HFF-Myc (cell line): ENCODE measurements around the gene EPM2A.

Experiments
- DNase-seq: peaks from one replicate; pipeline ENCODE4 v3.0.0-alpha.2; 2011; ENCODE audit warnings: low read depth; ENCODE audit errors: extremely low read depth
- H3K4me3 ChIP-seq: replicated peaks from 2 replicates; pipeline ENCODE4 v1.5.1; 2011; ENCODE audit warnings: low read depth, mild to moderate bottlenecking, control low read depth, low read length
- TF ChIP-seq, protein P1 (sequence below): IDR thresholded peaks from 2 replicates; pipeline ENCODE4 v1.5.1; 2012; ENCODE audit warnings: mild to moderate bottlenecking, low read depth, low read length, control low read depth; ENCODE audit errors: missing control alignments

The EPM2A gene

DNA sequence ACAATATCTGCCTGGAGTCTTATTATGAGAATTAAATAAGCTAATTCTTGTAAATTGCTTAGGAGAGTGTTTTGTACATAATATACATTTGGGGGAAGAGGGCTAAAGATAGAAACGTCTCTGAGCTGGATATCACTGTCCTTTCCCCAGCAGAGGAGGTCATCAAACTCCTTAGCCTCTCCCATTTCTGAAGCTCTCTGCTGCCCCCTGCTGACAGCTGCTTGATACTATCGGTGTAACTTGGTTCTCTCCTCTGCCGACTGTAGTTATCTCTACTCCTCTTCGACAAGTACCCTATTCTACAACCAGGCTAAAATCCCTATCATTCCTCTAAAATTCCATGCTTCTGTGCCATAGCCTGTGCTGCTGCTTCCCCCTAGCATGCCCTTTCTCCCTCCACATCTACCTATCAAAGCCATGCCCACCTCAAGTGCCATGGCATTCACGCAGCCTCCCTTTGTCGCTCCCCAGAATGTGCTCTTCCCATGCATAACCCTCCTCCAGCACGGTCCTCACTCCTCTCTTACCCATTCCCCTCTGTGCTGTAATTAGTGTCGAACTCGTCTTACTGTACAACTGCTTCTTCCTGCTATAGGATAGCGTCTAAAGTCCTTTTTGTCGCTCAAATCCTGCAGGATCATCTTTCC is 101.2 kb downstream of the EPM2A start:
- no peak overlapping the region for H3K4me3 ChIP-seq
- TF ChIP-seq, protein P1, sequence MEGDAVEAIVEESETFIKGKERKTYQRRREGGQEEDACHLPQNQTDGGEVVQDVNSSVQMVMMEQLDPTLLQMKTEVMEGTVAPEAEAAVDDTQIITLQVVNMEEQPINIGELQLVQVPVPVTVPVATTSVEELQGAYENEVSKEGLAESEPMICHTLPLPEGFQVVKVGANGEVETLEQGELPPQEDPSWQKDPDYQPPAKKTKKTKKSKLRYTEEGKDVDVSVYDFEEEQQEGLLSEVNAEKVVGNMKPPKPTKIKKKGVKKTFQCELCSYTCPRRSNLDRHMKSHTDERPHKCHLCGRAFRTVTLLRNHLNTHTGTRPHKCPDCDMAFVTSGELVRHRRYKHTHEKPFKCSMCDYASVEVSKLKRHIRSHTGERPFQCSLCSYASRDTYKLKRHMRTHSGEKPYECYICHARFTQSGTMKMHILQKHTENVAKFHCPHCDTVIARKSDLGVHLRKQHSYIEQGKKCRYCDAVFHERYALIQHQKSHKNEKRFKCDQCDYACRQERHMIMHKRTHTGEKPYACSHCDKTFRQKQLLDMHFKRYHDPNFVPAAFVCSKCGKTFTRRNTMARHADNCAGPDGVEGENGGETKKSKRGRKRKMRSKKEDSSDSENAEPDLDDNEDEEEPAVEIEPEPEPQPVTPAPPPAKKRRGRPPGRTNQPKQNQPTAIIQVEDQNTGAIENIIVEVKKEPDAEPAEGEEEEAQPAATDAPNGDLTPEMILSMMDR = peak; percentile 93
- DNase-seq = peak; percentile 63

DNA sequence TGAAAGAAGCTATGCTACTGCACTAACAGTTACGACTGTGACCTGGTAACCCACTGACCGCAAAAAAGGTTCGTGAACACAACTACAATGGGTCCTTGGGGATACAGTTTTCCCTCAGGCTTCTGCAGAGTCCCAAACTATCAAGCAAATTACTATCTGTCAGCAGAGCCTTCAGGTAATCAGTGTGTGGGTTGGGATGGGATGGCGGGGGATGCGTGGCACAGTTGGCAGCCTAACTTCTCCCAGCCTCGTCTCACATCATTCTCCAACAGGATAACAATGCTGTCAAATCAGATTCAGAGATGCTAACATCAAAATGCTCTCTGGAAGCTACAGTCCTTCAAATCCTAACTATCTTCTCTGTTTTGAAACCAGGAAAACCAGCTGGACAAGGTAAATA is 102.3 kb downstream of the EPM2A start:
- TF ChIP-seq, protein P1 = no peak
- DNase-seq = no peak
- no peak overlapping the region for H3K4me3 ChIP-seq

DNA sequence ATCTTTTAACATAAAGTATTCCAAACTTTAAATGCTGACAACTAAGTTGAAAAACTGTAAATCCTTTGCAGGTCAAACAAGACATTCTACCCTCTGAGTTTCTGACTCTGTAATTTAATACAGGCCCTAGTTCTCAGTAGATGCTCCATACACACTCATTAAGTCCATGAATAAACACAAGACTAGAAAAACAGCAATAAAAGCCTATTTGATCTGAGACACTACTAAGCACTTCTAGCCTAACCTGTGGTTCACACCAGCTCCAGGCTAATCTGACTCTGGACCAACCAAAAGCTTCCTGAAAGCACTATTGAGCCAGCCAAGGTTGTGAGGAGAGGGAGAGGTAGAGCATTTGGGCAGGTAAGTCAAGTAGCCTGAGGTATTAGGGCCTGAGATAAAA is 103.9 kb downstream of the EPM2A start:
- DNase-seq = no peak
- no peak overlapping the region for H3K4me3 ChIP-seq
- TF ChIP-seq, protein P1 = no peak

DNA sequence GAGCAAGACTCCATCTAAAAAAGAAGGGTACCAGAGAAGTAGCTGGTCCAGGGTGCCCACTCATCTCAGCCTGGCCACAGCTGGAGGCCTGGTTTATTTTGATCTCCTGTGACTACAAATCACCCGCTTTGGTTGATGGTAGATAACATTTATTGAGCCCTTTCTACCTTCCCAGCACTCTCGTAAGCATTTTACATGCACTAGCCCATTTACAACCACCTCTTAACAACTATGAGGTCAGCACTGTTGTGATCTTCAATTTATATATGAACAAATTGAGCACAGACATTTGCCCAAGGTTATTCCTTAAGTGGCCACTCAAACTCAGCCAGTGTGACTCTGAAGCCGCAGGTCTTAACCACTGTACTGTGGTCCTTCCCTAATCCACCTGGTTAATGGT is 104.7 kb downstream of the EPM2A start:
- no peak for DNase-seq
- TF ChIP-seq, protein P1 = no peak
- H3K4me3 ChIP-seq = no peak overlapping the region

DNA sequence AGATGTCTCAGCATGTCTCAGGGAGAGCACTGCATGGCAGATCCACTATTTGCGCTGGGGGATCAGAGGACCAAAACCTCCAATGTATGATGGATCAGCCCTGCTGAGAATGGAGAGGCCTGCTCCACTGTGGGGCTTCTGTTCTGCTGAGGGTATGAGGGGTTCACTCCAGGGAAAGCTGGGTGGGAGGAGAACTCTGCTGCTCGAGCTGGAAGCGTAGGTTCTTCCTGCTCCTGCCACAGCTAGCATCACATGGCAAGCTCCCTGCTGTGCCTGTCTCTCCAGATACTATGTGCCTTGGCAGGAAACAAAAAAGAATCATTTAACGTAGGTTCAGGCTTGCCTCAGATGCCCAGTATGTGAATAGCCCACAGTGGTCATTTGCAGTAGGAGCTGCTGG is 105.8 kb downstream of the EPM2A start:
- TF ChIP-seq, protein P1 = no peak
- H3K4me3 ChIP-seq = no peak overlapping the region
- no peak for DNase-seq

DNA sequence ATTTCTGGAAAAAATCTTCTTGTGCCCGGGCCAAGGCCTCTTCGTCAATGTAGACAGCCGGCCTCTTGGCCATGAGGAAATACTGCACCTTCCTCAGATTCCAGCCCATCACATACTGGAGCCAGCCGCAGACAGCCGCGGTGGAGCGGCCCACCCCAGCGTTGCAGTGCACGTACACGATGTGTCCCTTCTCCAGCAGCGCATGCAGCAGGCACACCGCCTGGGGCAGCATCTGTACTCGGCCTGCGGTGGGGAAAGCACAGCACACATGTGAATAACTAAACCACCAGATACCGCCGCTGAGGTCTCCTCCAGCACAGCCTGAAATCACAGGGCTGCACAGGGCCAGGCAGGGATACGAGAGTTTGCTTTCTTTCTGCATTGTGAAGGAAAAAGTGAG is 107.9 kb downstream of the EPM2A start:
- no peak overlapping the region for H3K4me3 ChIP-seq
- no peak for DNase-seq
- TF ChIP-seq, protein P1 = no peak

DNA sequence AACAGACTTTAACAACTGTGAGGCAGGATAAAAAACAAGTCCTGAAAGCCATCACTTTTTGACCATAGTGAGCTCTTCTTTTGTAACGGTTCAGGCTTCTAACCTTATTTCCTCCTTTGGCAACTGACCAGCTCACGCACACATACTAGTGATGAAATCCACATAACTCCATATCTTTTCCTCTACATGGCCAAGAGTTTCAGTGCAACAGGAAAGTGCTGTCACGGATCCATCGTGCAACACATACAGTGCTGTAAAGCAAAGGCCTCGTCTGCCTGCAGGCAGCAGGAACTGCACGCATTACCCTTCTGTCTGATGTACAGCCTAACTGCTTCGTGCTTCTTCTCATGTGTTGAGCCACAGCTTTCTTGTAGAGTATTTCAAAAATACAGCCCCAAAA is 108.5 kb downstream of the EPM2A start:
- TF ChIP-seq, protein P1 = no peak
- DNase-seq = peak; percentile 1
- no peak overlapping the region for H3K4me3 ChIP-seq
